HL-60 (cell line): ENCODE results near the gene SLC43A2.
A peak's percentile ranks its signal among the peaks of the same experiment; 100 is the strongest.

ENCODE experiments used
- DNase-seq, 2 experiments: peaks; one replicate each; pipeline ENCODE4 v3.0.0-alpha.2; 2010 to 2020; ENCODE audit warnings: low read depth in 1 of 2, low spot score in 1 of 2
- H3K27ac ChIP-seq: fragments of 250-450 bp; sonication (Bioruptor Pico); replicated peaks from 2 replicates; pipeline ENCODE4 v1.5.1; 2020; ENCODE audit warnings: mild to moderate bottlenecking, moderate library complexity
- H3K27me3 ChIP-seq: fragments of 250-450 bp; sonication (Bioruptor Pico); 2 replicates; pipeline ENCODE4 v1.5.1; 2021; ENCODE audit warnings: mild to moderate bottlenecking, moderate library complexity; ENCODE audit not compliant: insufficient read depth, poor library complexity, severe bottlenecking
- H3K4me3 ChIP-seq: replicated peaks from 2 replicates; pipeline ENCODE4 v1.5.1; 2011; ENCODE audit warnings: mild to moderate bottlenecking, control low read depth, low read length; ENCODE audit not compliant: insufficient read depth
- GABPA ChIP-seq: IDR thresholded peaks from 2 replicates; pipeline ENCODE4 v1.6.1; 2012; ENCODE audit warnings: low read depth
- POLR2AphosphoS5 ChIP-seq: IDR thresholded peaks from 2 replicates; pipeline ENCODE4 v1.6.1; 2012; ENCODE audit warnings: low read depth
- SPI1 ChIP-seq: IDR thresholded peaks from 2 replicates; pipeline ENCODE4 v1.6.1; 2012; ENCODE audit warnings: low read depth, mild to moderate bottlenecking, borderline replicate concordance
- TF ChIP-seq, protein P1 (sequence below): IDR thresholded peaks from one replicate; pipeline ENCODE4 v1.5.1; 2011; ENCODE audit warnings: low read length, control low read depth, inconsistent platforms; ENCODE audit not compliant: insufficient read depth
- TF ChIP-seq, protein P2 (sequence below): IDR thresholded peaks from 2 replicates; pipeline ENCODE4 v1.6.1; 2012; ENCODE audit warnings: low read depth; ENCODE audit not compliant: insufficient replicate concordance

The SLC43A2 gene

DNA sequence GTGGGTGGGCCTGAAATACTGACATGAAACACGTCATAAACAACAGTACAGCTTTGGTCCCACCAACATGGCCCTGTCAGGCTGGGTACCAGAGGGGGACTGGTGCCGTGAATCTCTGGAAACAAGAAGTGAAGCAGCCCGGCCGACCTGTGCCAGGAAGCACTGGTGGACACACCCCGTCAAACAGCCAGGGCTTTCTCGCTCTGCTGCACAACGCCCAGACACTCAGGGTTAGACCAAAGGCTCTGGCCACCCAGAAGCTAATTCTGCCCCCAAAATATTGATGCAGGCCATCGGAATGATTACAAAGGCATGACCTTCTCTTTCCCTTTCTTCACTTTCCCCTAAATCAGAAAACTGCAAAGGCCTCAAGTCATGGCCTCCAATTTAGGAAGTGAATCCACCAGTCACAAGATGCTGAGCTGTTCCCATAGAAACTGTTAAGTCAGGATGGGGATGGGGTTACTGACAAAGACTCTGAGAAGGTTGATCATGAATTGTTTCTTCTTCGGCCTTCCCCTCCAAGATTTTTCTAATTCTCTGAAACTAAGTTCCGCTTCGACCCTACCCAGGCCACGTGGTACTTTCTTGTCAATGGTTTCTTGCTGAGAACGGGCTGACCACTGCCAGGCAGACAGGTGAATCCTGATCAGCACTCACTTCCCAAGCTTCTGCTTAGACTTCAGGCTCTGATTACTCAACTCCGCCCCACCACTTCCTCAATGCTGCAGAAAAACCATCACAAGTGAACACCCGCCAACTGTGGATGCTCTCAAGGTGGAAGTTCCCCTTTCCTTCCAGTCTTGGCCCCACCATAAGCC is 72.8 kb downstream of the SLC43A2 start:
- no peak overlapping the region for H3K27ac ChIP-seq
- H3K27me3 ChIP-seq: no peaks in the 10 kb centered on the region
- H3K4me3 ChIP-seq: no peak overlapping the region
- no peak for TF ChIP-seq POLR2AphosphoS5
- TF ChIP-seq, protein P1, sequence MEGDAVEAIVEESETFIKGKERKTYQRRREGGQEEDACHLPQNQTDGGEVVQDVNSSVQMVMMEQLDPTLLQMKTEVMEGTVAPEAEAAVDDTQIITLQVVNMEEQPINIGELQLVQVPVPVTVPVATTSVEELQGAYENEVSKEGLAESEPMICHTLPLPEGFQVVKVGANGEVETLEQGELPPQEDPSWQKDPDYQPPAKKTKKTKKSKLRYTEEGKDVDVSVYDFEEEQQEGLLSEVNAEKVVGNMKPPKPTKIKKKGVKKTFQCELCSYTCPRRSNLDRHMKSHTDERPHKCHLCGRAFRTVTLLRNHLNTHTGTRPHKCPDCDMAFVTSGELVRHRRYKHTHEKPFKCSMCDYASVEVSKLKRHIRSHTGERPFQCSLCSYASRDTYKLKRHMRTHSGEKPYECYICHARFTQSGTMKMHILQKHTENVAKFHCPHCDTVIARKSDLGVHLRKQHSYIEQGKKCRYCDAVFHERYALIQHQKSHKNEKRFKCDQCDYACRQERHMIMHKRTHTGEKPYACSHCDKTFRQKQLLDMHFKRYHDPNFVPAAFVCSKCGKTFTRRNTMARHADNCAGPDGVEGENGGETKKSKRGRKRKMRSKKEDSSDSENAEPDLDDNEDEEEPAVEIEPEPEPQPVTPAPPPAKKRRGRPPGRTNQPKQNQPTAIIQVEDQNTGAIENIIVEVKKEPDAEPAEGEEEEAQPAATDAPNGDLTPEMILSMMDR: no peak
- TF ChIP-seq SPI1: peak; percentile 94
- peak; percentile 69 to 86 for DNase-seq

DNA sequence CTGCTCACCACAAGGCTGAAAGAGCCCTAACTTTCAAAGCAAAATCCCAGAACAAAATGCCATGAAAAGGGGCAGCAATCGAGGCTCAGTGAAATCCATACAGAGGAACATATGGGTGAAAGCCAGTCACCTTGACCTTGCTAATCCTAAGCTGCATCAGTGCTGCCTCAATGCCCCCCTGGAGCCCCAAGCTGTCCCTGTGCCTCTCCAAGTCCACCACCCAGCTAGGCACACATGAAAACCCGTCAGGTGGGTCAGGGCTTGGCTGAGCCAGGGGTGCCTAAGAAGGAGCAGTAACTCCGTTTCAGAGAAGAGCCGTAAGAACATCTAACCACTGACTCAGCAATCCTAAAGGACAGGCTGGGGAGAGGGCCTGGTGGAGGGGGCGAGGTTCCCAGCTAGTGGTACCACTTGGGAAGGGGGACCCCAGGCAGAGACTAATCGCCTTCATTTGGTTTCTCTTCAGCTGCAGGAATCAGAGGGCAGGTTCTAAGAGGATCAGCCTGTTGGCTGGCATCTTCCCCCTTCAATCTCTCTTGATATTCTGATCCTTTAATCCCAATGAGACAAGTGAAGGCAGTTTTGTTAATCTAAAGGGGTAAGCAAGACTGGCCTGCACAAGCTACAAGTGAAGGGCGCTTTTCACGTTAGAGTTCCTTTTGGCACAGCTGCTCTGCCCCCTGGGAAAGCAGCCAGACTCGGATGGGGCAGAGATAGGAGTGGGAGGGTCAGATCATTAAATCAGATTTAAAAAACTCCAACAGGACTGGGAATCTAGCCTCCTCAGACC is 73.7 kb downstream of the SLC43A2 start:
- Histone ChIP-seq H3K27me3 (no peaks in the 10 kb centered on the region), H3K27ac (no peak overlapping the region), H3K4me3 (no peak overlapping the region)
- TF ChIP-seq POLR2AphosphoS5 (no peak), SPI1 (no peak), GABPA (no peak)
- TF ChIP-seq, protein P2, sequence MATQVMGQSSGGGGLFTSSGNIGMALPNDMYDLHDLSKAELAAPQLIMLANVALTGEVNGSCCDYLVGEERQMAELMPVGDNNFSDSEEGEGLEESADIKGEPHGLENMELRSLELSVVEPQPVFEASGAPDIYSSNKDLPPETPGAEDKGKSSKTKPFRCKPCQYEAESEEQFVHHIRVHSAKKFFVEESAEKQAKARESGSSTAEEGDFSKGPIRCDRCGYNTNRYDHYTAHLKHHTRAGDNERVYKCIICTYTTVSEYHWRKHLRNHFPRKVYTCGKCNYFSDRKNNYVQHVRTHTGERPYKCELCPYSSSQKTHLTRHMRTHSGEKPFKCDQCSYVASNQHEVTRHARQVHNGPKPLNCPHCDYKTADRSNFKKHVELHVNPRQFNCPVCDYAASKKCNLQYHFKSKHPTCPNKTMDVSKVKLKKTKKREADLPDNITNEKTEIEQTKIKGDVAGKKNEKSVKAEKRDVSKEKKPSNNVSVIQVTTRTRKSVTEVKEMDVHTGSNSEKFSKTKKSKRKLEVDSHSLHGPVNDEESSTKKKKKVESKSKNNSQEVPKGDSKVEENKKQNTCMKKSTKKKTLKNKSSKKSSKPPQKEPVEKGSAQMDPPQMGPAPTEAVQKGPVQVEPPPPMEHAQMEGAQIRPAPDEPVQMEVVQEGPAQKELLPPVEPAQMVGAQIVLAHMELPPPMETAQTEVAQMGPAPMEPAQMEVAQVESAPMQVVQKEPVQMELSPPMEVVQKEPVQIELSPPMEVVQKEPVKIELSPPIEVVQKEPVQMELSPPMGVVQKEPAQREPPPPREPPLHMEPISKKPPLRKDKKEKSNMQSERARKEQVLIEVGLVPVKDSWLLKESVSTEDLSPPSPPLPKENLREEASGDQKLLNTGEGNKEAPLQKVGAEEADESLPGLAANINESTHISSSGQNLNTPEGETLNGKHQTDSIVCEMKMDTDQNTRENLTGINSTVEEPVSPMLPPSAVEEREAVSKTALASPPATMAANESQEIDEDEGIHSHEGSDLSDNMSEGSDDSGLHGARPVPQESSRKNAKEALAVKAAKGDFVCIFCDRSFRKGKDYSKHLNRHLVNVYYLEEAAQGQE: no peak
- TF ChIP-seq, protein P1: no peak
- DNase-seq: no peak

DNA sequence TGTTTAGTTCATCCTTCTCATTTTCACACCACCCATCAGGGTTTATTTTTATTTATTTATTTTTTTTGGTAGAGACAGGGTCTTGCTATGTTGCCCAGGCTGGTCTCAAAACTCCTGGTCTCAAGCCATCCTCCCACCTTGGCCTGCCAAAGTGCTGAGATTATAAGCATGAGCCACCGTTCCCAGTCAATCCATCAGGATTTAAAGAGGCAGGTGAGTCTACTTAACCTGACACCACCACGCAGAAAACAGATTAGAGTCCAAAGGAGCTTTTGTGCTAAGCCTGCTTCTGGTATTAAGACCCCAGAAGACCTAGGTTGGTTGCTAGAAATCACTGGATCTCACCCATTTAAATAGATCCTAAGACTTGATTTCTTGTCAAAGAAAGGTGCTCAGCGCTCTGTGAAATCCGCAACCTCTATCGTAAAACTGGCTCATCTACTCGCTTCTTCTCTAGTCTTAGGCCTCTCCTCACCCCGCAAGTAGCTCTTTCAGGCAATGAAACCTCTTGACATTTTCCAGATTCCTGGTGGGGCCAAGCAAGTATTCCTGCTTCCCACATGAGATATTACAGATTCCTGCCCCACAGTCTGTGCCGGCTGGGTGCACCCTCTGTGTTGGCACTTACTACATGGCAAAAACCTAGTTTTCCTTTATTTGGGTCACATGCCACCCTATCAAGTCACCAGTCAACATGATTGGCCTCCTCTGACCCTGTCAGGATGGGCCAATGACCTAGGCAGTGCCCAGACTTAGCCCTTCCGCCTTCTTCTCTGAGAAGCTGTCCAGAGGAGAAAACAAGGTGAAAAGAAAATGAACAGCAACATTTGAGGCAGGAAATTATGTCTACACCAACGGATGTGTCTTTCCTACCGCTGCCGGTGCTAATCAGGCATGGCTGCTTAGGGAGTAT is 75.0 kb downstream of the SLC43A2 start:
- H3K27ac ChIP-seq: no peak overlapping the region
- no peak overlapping the region for H3K4me3 ChIP-seq
- H3K27me3 ChIP-seq: no peaks in the 10 kb centered on the region
- TF ChIP-seq, protein P1: no peak
- TF ChIP-seq, protein P2: no peak
- TF ChIP-seq SPI1: no peak
- TF ChIP-seq GABPA: no peak
- no peak for TF ChIP-seq POLR2AphosphoS5
- DNase-seq: no peak
